Measurements from ENCODE around the gene MED12L.

The MED12L gene

GRCh38 chr3:151182349-151183079, 97.0 kb downstream of the MED12L start:
- DNase-seq (ENCODE audit: low read depth) = no peak

- DNase-seq (ENCODE audit: low read depth) = no peak
Observed at GRCh38 chr3:151183265-151183671, 97.8 kb downstream of the MED12L start.

- DNase-seq (ENCODE audit: low read depth) = no peak
Observed at GRCh38 chr3:151191095-151191494, 105.6 kb downstream of the MED12L start.

- no peak for DNase-seq (ENCODE audit: low read depth)
Observed at GRCh38 chr3:151192545-151192944, 107.1 kb downstream of the MED12L start.

- no peak for DNase-seq (ENCODE audit: low read depth)
Observed at GRCh38 chr3:151195826-151196225, 110.4 kb downstream of the MED12L start.

- DNase-seq (ENCODE audit: low read depth) = no peak
Observed at GRCh38 chr3:151196434-151196833, 111.0 kb downstream of the MED12L start.

GRCh38 chr3:151197228-151197627, 111.8 kb downstream of the MED12L start:
- no peak for DNase-seq (ENCODE audit: low read depth)

GRCh38 chr3:151197981-151198767, 112.7 kb downstream of the MED12L start:
- DNase-seq (ENCODE audit: low read depth) = no peak

GRCh38 chr3:151198849-151199248, 113.4 kb downstream of the MED12L start:
- no peak for DNase-seq (ENCODE audit: low read depth)

- DNase-seq (ENCODE audit: low read depth) = no peak
Observed at GRCh38 chr3:151199554-151200438, 114.3 kb downstream of the MED12L start.

GRCh38 chr3:151200586-151200985, 115.1 kb downstream of the MED12L start:
- DNase-seq (ENCODE audit: low read depth) = no peak

GRCh38 chr3:151201051-151201730, 115.7 kb downstream of the MED12L start:
- no peak for DNase-seq (ENCODE audit: low read depth)

GRCh38 chr3:151203051-151203420, 117.6 kb downstream of the MED12L start, which contains the start of gene GPR171:
Gene GPR171 (minus strand): TSS chr3:151203216. CDS start chr3:151199386, 3,830 bp downstream.
- DNase-seq (ENCODE audit: low read depth) = peak; percentile 40

- no peak for DNase-seq (ENCODE audit: low read depth)
Observed at GRCh38 chr3:151204530-151205402, 119.3 kb downstream of the MED12L start.

GRCh38 chr3:151205482-151205881, 120.0 kb downstream of the MED12L start:
- DNase-seq (ENCODE audit: low read depth) = no peak

- DNase-seq (ENCODE audit: low read depth) = no peak
Observed at GRCh38 chr3:151206201-151206600, 120.7 kb downstream of the MED12L start.

- DNase-seq (ENCODE audit: low read depth) = no peak
Observed at GRCh38 chr3:151209654-151210053, 124.2 kb downstream of the MED12L start.

GRCh38 chr3:151210676-151211381, 125.4 kb downstream of the MED12L start:
- DNase-seq (ENCODE audit: low read depth) = no peak

- DNase-seq (ENCODE audit: low read depth) = no peak
Observed at GRCh38 chr3:151213151-151213550, 127.7 kb downstream of the MED12L start.

GRCh38 chr3:151213881-151214280, 128.4 kb downstream of the MED12L start:
- DNase-seq (ENCODE audit: low read depth) = no peak

All from stimulated activated CD8-positive, alpha-beta memory T cell treated with anti-CD3 and anti-CD28 coated beads, Interleukin-12 subunit alpha, Interleukin-12 subunit beta, amount 100 ng/mL, for 1 hour (primary cell).